BLaER1 (cell line): ENCODE measurements around the gene DEAF1.

Source experiments
- H3K27ac ChIP-seq: shearing (Covaris generic); formaldehyde crosslinking; 2 replicates; pipeline ENCODE4 v1.8.1; 2022
- H3K27me3 ChIP-seq: shearing (Covaris generic); formaldehyde crosslinking; 2 replicates; pipeline ENCODE4 v1.8.1; 2022
- H3K36me3 ChIP-seq: shearing (Covaris generic); formaldehyde crosslinking; 2 replicates; pipeline ENCODE4 v1.8.1; 2022
- H3K4me1 ChIP-seq: shearing (Covaris generic); formaldehyde crosslinking; 2 replicates; pipeline ENCODE4 v1.8.1; 2022
- H3K4me2 ChIP-seq: shearing (Covaris generic); formaldehyde crosslinking; 2 replicates; pipeline ENCODE4 v1.8.1; 2022
- H3K4me3 ChIP-seq: shearing (Covaris generic); formaldehyde crosslinking; 2 replicates; pipeline ENCODE4 v1.8.1; 2022
- H3K9ac ChIP-seq: shearing (Covaris generic); formaldehyde crosslinking; 2 replicates; pipeline ENCODE4 v1.8.1; 2022
- H3K9me3 ChIP-seq: shearing (Covaris generic); formaldehyde crosslinking; 2 replicates; pipeline ENCODE4 v1.8.1; 2022
- H4K20me1 ChIP-seq: shearing (Covaris generic); formaldehyde crosslinking; 2 replicates; pipeline ENCODE4 v1.8.1; 2022
- Cebpa-rat ChIP-seq: shearing (Covaris generic); IDR thresholded peaks from 2 replicates; pipeline ENCODE4 v1.8.1; 2022

The DEAF1 gene

DNA sequence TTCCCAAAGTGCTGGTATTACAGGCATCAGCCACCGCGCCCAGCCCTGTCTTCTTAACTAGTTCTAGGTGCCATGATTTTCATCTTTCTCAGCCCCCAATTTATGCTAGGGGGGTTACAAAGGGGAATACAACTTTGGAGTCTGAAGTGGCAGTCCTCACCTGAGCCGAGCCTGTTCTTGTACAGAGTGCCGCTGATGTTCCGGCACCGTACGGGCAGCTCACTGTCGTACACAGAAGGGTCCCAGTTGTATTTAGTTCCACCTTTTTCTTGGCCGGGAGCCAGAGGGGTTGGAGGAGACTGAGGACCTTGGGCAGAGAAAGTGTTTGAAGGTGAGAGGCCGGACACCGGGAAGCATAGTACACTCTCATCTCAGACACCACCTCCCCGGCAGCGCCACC, 7.3 kb downstream of the DEAF1 start:
- no peak overlapping the region for H3K4me2 ChIP-seq
- no peak overlapping the region for H3K27ac ChIP-seq
- peaks cover 49% of the 10 kb centered on the region for H3K4me1 ChIP-seq
- H3K27me3 ChIP-seq, result no peaks in the 10 kb centered on the region
- H4K20me1 ChIP-seq, result peaks cover 61% of the 10 kb centered on the region
- no peak overlapping the region for H3K4me3 ChIP-seq
- H3K36me3 ChIP-seq, result peaks cover 89% of the 10 kb centered on the region
- no peak for TF ChIP-seq Cebpa-rat
- H3K9me3 ChIP-seq, result no peaks in the 10 kb centered on the region
- no peak overlapping the region for H3K9ac ChIP-seq

DNA sequence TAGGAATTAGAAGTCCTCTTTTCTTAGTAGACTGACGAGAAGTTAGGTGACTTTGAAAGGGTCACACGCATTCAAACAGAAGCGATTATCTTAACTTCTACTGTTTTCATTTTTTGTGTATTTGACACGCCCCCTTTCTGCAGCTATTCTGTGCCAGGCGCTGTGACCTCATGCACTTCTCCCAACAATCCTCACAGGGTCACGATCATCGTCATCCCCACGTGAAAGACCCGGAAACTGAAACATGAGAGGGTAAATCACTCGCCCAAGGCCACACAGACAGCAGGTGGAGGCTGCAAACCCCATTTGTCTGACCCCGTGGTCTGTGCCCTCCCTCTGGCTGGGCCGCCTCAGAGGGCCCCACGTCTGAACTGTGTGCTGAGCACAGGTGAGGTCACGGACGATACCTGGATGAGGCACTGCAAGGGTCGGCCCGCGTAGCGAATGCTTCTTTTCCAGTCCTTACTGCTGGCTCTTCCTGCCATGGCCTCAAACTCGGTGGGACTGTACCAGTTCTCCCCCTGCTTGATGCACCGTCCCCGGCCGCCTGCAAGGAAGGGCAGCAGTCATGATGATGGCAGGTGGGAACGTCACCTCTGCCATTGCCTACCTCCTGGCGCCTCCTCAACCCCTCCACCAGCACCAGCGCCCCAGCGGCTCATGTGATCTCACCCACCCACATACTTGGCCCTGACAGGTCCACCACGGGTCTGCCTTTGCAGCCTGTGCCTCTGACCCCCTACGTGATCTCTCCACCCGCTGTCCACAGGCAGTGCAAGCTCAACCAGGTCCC, 8.4 kb downstream of the DEAF1 start:
- TF ChIP-seq Cebpa-rat, result no peak
- Histone ChIP-seq H3K27me3 (no peaks in the 10 kb centered on the region), H3K4me1 (peaks cover 38% of the 10 kb centered on the region), H3K4me2 (no peak overlapping the region), H3K9me3 (peaks cover 4% of the 10 kb centered on the region; the same call in 1 of the 2 replicates), H3K36me3 (peaks cover 96% of the 10 kb centered on the region), H3K27ac (no peak overlapping the region), H3K4me3 (no peak overlapping the region), H3K9ac (no peak overlapping the region), H4K20me1 (peaks cover 61% of the 10 kb centered on the region)

DNA sequence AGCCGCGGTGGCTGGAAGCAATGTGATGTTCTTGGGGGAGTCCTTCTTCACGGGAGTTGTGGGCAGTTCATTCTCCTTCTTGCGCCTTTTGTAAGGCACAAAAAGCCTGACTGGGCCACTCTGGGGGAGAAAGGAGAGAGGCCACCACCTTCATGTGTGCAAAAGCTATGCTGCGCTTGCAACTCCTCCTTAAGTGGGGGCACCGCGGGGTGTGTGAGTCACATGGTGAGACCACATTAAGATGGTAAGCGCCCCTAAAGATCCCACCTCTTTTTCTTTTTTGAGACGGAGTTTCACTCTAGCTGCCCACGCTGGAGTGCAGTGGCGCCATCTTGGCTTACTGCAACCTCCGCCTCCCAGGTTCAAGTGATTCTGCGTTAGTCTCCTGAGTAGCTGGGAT, 14.1 kb downstream of the DEAF1 start:
- Histone ChIP-seq H3K9ac (no peak overlapping the region), H3K9me3 (peaks cover 4% of the 10 kb centered on the region; the same call in 1 of the 2 replicates), H3K27ac (no peak overlapping the region), H3K4me3 (no peak overlapping the region), H3K36me3 (peaks cover 90% of the 10 kb centered on the region), H3K4me1 (no peaks in the 10 kb centered on the region), H3K4me2 (no peak overlapping the region), H4K20me1 (peaks cover 11% of the 10 kb centered on the region; the same call in 1 of the 2 replicates), H3K27me3 (no peaks in the 10 kb centered on the region)
- TF ChIP-seq Cebpa-rat, result no peak

DNA sequence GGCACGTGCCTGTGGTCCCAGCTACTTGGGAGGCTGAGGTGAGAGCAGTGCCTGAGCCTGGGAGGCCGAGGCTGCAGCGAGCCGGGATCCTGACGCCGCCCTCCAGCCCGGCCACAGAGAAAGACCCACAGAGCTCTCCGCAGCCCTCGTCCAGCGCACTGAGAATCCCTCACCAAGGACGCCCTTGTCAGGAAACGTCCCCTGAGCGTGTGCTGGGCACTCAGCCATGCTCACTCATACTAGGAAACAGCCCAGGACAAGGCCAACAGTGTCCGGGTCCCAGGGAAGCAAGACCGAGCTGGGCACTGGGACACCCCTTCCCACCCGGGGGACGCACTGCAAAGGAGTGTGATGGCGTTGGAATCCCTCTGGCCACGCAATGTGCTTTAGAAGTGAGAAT, 14.5 kb downstream of the DEAF1 start:
- no peak overlapping the region for H3K9ac ChIP-seq
- H3K4me2 ChIP-seq, result no peak overlapping the region
- TF ChIP-seq Cebpa-rat, result no peak
- H4K20me1 ChIP-seq, result peaks cover 11% of the 10 kb centered on the region; the same call in 1 of the 2 replicates
- H3K9me3 ChIP-seq, result peaks cover 4% of the 10 kb centered on the region; the same call in 1 of the 2 replicates
- H3K4me1 ChIP-seq, result no peaks in the 10 kb centered on the region
- H3K36me3 ChIP-seq, result peaks cover 88% of the 10 kb centered on the region
- no peak overlapping the region for H3K27ac ChIP-seq
- H3K27me3 ChIP-seq, result no peaks in the 10 kb centered on the region
- H3K4me3 ChIP-seq, result no peak overlapping the region

DNA sequence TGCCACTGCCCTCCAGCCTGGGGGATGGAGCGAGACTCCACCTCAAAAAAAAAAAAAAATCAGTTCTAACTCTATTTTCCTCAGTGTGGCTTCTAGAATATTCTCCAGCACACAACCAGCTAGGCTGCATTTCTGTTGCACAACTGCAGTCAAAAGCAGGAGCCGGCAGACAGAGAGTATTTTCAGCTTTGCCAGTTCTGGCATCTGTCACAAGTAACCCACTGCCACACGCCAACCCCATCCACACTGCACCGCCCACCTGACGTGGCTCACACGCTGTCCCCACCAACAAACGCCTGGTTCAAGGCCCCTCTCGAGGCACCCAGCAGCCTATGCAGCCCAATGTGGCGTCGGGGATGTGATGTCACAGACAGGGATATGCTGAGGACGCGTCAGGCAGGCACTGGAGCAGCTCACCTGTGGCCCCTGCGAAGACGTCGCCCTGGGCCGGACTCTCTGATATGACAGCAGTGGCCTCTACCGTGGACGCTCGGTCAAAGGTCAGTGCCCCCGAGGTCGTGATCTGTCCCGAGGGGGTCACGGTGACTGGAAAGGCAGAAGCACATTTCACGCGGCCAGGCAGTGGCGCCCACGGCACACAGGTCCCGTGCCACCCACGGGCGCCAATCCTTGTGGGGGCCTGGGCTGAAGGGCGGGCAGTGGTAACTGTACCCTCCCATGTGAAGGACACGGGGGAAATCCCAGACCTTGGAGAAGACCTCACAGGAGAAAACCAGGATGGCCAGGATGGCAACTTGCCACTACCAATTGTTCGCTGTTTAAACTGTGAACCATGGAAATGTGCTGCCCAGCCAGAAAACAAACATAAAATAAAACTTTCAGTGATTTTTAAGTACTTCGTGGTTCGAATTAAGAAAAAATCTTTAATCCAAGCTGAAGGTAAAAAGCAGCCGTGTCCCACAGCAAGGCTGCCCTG, 15.5 kb downstream of the DEAF1 start:
- Histone ChIP-seq H3K9ac (no peak overlapping the region), H3K36me3 (peaks cover 88% of the 10 kb centered on the region), H3K4me2 (no peak overlapping the region), H3K9me3 (peaks cover 4% of the 10 kb centered on the region; the same call in 1 of the 2 replicates), H3K27me3 (no peaks in the 10 kb centered on the region), H3K4me3 (no peak overlapping the region), H4K20me1 (peaks cover 11% of the 10 kb centered on the region; the same call in 1 of the 2 replicates), H3K4me1 (no peaks in the 10 kb centered on the region), H3K27ac (no peak overlapping the region)
- TF ChIP-seq Cebpa-rat, result no peak

DNA sequence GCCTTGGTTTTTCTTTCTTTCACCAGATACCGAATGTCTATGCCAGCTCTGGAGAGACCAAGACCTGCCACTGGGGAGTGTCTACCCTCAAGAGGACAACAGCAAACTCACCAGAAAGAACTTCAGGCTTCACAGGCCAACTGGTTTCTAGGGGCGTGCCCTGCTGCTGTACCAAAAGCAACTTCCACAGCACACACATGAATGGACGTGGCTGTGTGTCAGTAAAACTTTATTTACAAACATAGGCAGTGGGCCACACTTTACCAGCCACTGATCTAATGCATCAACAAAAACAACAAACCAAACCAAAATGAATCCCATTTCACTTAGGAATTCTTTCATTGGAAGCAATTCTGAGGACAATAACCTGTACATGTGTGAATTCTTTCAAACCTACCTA, 16.7 kb downstream of the DEAF1 start:
- H3K36me3 ChIP-seq, result peaks cover 88% of the 10 kb centered on the region
- H4K20me1 ChIP-seq, result peaks cover 19% of the 10 kb centered on the region; the same call in 1 of the 2 replicates
- no peak overlapping the region for H3K4me2 ChIP-seq
- no peak for TF ChIP-seq Cebpa-rat
- no peak overlapping the region for H3K27ac ChIP-seq
- H3K9ac ChIP-seq, result no peak overlapping the region
- no peaks in the 10 kb centered on the region for H3K27me3 ChIP-seq
- no peaks in the 10 kb centered on the region for H3K4me1 ChIP-seq
- no peak overlapping the region for H3K4me3 ChIP-seq
- H3K9me3 ChIP-seq, result peaks cover 4% of the 10 kb centered on the region; the same call in 1 of the 2 replicates

DNA sequence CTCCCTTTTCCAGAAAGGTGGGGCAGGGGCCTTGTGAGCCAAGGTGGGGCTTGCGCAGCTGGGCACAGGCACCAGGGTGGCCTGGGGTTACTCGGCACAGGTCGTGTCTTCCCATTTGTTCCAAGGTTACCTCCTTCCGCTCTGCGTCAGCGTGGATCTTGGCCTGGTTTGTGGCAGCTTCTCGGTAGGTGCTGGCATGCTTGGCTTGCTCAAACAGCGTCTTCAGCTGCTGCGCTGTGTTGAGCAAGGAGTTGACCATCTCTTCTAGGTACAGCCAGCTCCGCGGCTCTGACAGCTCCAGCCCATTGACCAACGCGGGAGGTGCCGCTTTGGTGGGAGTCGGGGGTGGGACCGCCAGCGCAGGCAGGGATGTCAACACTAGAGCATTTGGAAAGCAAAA, 20.6 kb downstream of the DEAF1 start:
- no peak overlapping the region for H3K4me2 ChIP-seq
- no peak overlapping the region for H3K9ac ChIP-seq
- no peaks in the 10 kb centered on the region for H3K4me1 ChIP-seq
- H3K4me3 ChIP-seq, result no peak overlapping the region
- H4K20me1 ChIP-seq, result 0 out of 2 replicates have a peak, but pooled peaks cover 8% of the 10 kb centered on the region
- no peaks in the 10 kb centered on the region for H3K27me3 ChIP-seq
- no peaks in the 10 kb centered on the region for H3K9me3 ChIP-seq
- TF ChIP-seq Cebpa-rat, result no peak
- peaks cover 87% of the 10 kb centered on the region for H3K36me3 ChIP-seq
- no peak overlapping the region for H3K27ac ChIP-seq

DNA sequence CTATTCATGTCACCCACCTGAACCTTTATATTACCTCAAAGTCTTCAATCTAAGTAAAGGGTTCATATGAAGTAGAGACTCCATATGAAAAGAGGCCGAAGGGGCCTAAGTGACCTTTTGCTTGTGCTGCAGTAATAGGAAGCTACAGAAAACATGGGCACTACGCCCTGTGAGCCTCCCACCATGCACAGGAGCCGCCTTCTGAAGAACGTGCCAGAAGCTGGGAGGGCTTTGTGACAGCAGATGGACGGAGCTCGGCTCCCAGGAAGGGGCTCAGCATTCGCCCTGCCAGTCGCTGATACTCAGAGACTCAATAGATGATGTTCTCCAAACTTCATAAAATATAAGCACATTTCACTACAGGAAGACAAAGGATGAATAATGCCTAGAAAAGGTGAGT, 21.2 kb downstream of the DEAF1 start:
- Histone ChIP-seq H3K27ac (no peak overlapping the region), H3K4me1 (no peaks in the 10 kb centered on the region), H4K20me1 (peaks cover 13% of the 10 kb centered on the region), H3K27me3 (no peaks in the 10 kb centered on the region), H3K9ac (no peak overlapping the region), H3K9me3 (no peaks in the 10 kb centered on the region), H3K36me3 (peaks cover 87% of the 10 kb centered on the region), H3K4me3 (no peak overlapping the region), H3K4me2 (no peak overlapping the region)
- no peak for TF ChIP-seq Cebpa-rat

DNA sequence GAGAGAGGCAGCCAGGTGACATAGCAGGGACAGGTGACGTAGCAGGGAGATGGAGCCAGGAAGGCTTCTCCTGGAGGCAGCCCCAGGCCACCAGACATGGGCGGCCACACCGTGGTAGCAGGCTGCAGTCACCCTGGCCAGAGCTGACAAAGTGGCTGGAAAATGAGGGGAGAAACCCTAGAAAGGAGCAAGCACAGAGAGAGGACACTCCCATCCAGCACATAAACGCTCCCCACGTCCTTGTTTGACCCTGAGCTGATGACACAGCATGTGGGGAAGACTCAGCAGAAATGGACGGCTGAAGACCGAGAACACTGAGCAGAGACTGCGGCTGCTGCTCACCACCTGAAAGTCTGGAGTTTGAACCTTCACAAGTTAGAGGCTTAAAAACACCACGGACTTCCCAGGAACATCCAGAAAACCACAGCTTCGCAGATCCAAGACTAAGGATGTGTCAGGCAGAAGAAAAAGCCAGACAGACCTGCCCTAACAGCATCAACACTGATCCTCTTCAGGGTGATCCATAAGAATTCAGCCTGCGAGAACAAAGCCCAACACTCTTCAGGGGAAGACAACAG, 29.2 kb downstream of the DEAF1 start:
- Histone ChIP-seq H3K4me1 (peaks cover 10% of the 10 kb centered on the region), H3K9me3 (no peaks in the 10 kb centered on the region), H3K27me3 (no peaks in the 10 kb centered on the region), H3K4me3 (no peak overlapping the region), H3K36me3 (peaks cover 93% of the 10 kb centered on the region), H4K20me1 (peaks cover 74% of the 10 kb centered on the region), H3K27ac (no peak overlapping the region), H3K9ac (no peak overlapping the region), H3K4me2 (no peak overlapping the region)
- no peak for TF ChIP-seq Cebpa-rat
